Articular chondrocyte of knee joint (primary cell): ENCODE results near the gene CEACAM16. TPM values are rescaled to one million over a fixed set of nuclear protein-coding genes. Genes with fewer than 3 reads are reported as not detected.

Experiments used
- small RNA-seq: library from RNA; depleted of rRNA; stranded (forward); fragments of <200 nt; gene quantifications from one replicate; pipeline ENCODE3, GENCODE V24; 2012
- total RNA-seq: library from RNA; depleted of rRNA; stranded (reverse); fragments of >200 nt; gene quantifications from 2 replicates; pipeline ENCODE4 v1.2.3, GENCODE V29; 2012

Gene CEACAM16, protein sequence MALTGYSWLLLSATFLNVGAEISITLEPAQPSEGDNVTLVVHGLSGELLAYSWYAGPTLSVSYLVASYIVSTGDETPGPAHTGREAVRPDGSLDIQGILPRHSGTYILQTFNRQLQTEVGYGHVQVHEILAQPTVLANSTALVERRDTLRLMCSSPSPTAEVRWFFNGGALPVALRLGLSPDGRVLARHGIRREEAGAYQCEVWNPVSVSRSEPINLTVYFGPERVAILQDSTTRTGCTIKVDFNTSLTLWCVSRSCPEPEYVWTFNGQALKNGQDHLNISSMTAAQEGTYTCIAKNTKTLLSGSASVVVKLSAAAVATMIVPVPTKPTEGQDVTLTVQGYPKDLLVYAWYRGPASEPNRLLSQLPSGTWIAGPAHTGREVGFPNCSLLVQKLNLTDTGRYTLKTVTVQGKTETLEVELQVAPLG
- not detected in 2 replicates for total RNA-seq

DNA sequence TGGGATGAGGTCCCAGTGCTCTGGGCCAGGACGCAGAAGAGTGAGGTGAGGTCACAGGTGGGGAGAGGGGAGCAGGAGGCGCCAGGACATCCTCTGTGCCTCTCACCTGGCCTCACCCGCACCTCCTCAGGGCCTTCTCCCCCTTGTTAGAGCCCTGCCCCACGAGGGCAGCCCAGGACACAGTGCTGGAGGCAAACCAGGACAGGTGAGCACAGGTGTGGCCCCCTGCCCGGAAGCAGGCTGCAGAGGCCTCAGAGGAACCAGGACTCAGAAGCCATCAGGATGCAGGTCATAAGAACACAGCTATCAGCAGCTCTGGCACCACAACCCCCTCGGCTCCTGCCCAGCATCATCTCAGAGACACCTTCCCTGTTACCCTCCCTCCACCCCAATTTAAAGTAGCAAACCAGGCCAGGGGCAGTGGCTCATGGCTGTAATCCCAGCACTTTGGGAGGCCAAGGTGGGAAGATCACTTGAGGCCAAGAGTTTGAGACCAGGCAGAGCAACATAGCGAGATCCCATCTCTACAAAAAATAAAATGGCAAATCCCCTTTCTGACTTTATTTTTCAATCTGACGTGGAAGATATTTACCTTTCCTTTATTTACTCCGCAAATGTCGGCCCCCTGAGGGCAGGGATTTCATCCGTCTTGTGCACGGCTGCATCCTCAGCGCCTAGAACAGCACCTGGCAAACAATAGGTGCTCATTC lies at the start of gene CEACAM16:
Gene CEACAM16, plus strand, starts transcription at position 660 of the 710 bp plus-strand sequence. CDS start 2,306 bp downstream, outside the sequence.

DNA sequence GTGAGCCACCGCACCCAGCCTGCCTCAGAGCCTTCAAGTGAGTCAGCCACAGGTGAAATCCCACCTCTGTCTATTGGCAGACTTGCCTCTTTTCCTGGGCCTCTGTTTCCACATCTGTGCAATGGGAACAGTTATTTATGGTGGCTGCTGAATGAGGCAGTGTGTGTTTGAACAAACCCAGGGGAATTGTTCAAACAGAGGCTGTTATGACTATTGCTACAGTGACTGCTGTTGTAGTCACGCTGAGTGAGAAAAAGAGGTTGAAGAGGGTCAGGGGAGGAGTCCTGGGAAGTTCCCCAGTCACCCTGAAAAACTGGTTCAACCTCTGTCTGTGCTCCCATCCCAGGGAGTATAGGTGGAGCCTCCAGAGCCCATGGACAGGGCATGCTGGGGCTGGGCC lies 27.6 kb upstream of the CEACAM16 start, which contains the start of gene CEACAM19:
Gene CEACAM19, plus strand, starts transcription at position 83 of the 400 bp plus-strand sequence. CDS start 450 bp downstream, outside the sequence.

DNA sequence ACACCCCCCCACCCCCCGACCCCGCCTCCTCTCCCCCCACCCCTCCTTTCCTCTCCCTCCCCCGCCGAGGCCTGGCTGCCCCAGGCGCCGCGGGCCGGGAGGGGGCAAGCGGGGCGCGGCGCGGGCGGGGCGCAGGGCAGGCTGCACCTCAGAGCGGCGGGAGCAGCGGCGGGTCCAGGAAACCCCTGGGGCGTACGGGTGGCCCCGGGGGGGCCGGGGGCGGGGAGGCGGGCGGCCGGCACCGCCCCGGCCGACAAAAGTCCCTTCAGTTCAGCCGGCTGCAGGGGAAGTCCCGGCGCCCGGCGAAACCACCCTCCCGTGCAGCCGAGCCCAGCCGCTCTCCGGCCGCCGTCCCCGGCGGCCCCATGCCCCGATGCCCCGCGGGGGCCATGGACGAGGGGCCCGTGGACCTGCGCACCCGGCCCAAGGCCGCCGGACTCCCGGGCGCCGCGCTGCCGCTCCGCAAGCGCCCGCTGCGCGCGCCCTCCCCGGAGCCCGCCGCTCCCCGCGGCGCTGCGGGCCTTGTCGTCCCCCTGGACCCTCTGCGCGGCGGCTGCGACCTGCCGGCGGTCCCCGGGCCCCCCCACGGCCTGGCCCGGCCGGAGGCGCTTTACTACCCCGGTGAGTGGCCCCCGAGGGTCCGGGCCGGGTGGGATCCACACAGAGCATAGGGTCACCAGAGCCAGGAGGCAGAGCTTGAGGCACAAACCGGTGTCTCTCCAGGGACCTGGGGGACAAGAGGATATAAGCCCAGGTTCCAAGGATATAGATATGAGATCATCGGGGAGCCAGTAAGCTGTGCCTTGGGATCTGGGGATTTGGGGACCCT lies 49.7 kb downstream of the CEACAM16 start, which contains the start of gene BCL3:
Gene BCL3, plus strand, starts transcription at position 283 of the 829 bp plus-strand sequence. Its CDS starts 83 bp downstream, at position 366.

Small RNA genes within 50 kb of the gene (small RNA-seq; reads per million reads assigned to genes)
- gene RF00285: not detected

Other genes starting within 250 kb of the CEACAM16 start
- 7.6 and 10.4 TPM in 2 replicates for gene ZNF180, start 198.6 kb upstream of the CEACAM16 start, total RNA-seq
- gene CEACAM20, start 169.5 kb upstream of the CEACAM16 start, total RNA-seq: not detected in 2 replicates
- gene IGSF23, start 85.6 kb upstream of the CEACAM16 start, total RNA-seq: 0.26 and 0.86 TPM in 2 replicates
- 86.0 and 95.1 TPM in 2 replicates for gene PVR, start 55.2 kb upstream of the CEACAM16 start, total RNA-seq
- gene CEACAM19, start 27.7 kb upstream of the CEACAM16 start, total RNA-seq: 2.2 and 3.1 TPM in 2 replicates
- gene BCL3, start 49.6 kb downstream of the CEACAM16 start, total RNA-seq: 11.2 and 14.2 TPM in 2 replicates
- gene CBLC, start 78.7 kb downstream of the CEACAM16 start, total RNA-seq: not detected in 2 replicates
- 10.7 and 13.1 TPM in 2 replicates for gene BCAM, start 110.0 kb downstream of the CEACAM16 start, total RNA-seq
- gene NECTIN2, start 147.1 kb downstream of the CEACAM16 start, total RNA-seq: 35.6 and 43.1 TPM in 2 replicates
- 18.2 and 25.2 TPM in 2 replicates for gene TOMM40, start 192.1 kb downstream of the CEACAM16 start, total RNA-seq
- gene APOE, start 206.6 kb downstream of the CEACAM16 start, total RNA-seq: 0.26 and 0.32 TPM in 2 replicates
- 0.52 and 0.86 TPM in 2 replicates for gene APOC1, start 215.5 kb downstream of the CEACAM16 start, total RNA-seq
- not detected in 2 replicates for gene APOC4, start 243.1 kb downstream of the CEACAM16 start, total RNA-seq
- not detected in 2 replicates for gene APOC2, start 246.9 kb downstream of the CEACAM16 start, total RNA-seq